Neutrophil (primary cell): Measurements from ENCODE around the gene DENND5B.
"Not testable (repeated sequence)": the region's sequence is repeated elsewhere in the genome, so short reads cannot be mapped to it uniquely, and the experiment has no call there.

ENCODE experiments used
- H3K27ac ChIP-seq: fragments of 200-600 bp; sonication (generic); 2 replicates; pipeline ENCODE4 v1.5.1; 2016; ENCODE audit warnings: mild to moderate bottlenecking, moderate library complexity
- H3K27me3 ChIP-seq: fragments of 200-600 bp; sonication (generic); 2 replicates; pipeline ENCODE4 v1.6.0; 2016; ENCODE audit warnings: mild to moderate bottlenecking
- H3K36me3 ChIP-seq: fragments of 200-600 bp; sonication (generic); 2 replicates; pipeline ENCODE4 v1.5.1; 2017
- H3K4me1 ChIP-seq, 2 experiments: fragments of 200-600 bp in 1 of 2; sonication (generic) in 1 of 2; 1 replicate in 1 of 2; 2 replicates in 1 of 2; pipeline versions ENCODE4 v1.5.1 to v1.6.1; 2013 to 2016; ENCODE audit warnings: low read depth in 1 of 2, low read length in 1 of 2, mild to moderate bottlenecking in 1 of 2, moderate library complexity in 1 of 2; ENCODE audit not compliant: control insufficient read depth in 1 of 2, insufficient read depth in 1 of 2
- H3K4me3 ChIP-seq, 2 experiments: fragments of 200-600 bp in 1 of 2; sonication (generic) in 1 of 2; 1 replicate in 1 of 2; 2 replicates in 1 of 2; pipeline ENCODE4 v1.5.1; 2013 to 2016; ENCODE audit warnings: low read depth in 1 of 2, low read length in 1 of 2, mild to moderate bottlenecking in 1 of 2, moderate library complexity in 1 of 2
- H3K9me3 ChIP-seq: fragments of 200-600 bp; sonication (generic); 2 replicates; pipeline ENCODE4 v1.5.1; 2016
- TF ChIP-seq, protein P1 (sequence below): fragments of 200-600 bp; sonication (generic); IDR thresholded peaks from 2 replicates; pipeline ENCODE4 v1.5.1; 2016; ENCODE audit warnings: antibody characterized with exemption

The DENND5B gene

DNA sequence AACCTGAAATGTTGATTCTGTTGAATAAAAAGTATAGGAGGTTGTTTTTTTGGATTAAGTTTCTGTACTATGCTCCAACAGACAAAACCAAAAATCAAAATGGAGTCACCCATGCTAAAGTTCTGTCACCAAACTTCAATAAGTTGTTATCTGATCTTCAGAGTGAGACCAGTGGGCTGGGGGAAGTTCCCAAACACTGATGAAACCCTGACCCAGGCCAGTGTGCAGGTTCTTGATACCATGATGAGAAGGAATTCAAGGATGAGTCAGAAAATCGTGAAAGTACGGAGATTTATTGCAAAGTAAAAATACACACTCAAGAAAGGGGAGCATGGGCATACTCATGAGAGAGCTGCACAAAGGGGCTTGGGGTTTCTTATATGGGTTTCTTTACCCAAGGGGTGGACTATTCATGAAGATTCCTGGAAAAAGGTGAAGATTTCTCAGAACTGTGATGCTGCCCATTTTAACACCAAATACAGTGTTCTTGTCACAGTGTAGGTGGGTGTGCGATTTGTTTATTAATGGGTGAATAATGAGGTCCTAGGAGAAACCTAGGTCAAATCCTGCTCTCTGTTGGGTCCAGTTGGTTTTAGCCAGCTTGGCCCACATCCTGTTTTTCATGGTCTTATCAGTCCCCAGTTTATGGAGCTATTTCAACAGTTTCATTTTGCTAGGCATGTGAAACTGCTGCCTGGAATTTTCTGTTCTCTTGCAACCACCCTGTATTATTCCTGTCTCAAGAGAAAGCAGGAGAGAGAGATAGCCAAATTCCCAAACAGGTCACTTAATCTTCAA lies 27.5 kb upstream of the DENND5B start:
- Histone ChIP-seq H3K27ac (no peak overlapping the region), H3K36me3 (no peaks in the 10 kb centered on the region), H3K4me3 (no peak overlapping the region), H3K4me1 (no peaks in the 10 kb centered on the region), H3K27me3 (no peaks in the 10 kb centered on the region), H3K9me3 (no peaks in the 10 kb centered on the region)
- TF ChIP-seq, protein P1, sequence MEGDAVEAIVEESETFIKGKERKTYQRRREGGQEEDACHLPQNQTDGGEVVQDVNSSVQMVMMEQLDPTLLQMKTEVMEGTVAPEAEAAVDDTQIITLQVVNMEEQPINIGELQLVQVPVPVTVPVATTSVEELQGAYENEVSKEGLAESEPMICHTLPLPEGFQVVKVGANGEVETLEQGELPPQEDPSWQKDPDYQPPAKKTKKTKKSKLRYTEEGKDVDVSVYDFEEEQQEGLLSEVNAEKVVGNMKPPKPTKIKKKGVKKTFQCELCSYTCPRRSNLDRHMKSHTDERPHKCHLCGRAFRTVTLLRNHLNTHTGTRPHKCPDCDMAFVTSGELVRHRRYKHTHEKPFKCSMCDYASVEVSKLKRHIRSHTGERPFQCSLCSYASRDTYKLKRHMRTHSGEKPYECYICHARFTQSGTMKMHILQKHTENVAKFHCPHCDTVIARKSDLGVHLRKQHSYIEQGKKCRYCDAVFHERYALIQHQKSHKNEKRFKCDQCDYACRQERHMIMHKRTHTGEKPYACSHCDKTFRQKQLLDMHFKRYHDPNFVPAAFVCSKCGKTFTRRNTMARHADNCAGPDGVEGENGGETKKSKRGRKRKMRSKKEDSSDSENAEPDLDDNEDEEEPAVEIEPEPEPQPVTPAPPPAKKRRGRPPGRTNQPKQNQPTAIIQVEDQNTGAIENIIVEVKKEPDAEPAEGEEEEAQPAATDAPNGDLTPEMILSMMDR: no peak

DNA sequence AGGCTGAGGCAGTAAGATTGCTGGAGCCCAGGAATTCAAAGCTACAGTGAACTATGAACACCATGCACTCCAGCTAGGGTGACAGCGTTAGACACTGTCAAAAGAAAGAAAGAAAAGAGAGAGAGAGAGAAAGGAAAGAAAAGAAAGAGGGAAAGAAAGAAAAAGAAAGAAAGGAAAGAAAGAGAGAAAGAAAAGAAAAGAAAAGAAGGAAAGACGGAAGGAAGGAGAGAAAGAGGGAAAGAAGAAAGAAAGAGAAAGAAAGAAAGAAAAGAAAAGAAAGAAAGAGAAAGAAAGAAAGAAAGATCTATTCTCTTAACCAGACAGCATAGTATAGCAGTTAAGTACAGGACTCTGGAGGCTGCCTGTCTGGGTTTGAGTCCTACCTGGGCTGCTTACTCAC lies 21.9 kb upstream of the DENND5B start:
- Histone ChIP-seq H3K27me3 (no peaks in the 10 kb centered on the region), H3K36me3 (no peaks in the 10 kb centered on the region), H3K27ac (no peak overlapping the region), H3K4me1 (no peaks in the 10 kb centered on the region), H3K4me3 (no peak overlapping the region), H3K9me3 (peaks cover 19% of the 10 kb centered on the region)
- TF ChIP-seq, protein P1: no peak

DNA sequence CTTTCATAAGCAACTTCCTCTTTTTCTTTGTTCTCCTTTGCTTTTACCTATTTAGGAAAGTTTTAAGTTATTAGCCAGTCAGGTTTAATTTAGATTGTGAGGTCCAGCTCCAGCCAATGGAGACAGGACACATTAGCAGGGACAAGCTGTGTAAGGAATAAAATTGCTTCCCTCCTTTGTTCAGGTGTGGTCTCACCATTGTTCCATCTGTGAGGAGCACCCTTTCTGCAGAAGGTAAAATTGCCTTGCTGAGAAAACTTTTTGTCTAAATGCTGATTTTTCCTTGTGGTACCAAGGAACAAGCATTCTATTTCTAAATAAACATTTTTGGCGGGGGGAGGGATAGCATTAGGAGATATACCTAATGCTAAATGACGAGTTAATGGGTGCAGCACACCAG lies 17.4 kb upstream of the DENND5B start:
- H3K4me1 ChIP-seq, H3K27ac ChIP-seq: not testable (repeated sequence)

DNA sequence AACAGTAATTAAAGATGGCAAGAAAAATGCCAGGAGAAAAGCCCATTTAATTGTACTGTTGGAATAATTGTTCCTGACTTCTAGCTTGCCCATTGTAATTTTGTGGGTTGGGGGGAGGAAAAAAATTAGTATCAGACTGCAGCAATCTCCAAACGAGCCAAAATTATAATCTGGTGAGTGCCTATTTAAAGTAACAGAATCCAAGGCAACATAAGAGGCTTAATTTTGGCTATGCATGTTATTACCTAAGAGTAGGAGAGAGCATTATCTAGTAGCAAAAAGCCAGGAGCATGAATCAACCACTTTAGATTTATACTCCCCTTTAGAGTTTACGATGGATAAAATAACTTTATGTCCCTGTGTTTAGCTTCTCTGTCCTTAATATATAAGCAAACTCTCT lies 14.6 kb upstream of the DENND5B start:
- Histone ChIP-seq H3K27me3 (no peaks in the 10 kb centered on the region), H3K4me1 (no peaks in the 10 kb centered on the region), H3K4me3 (no peak overlapping the region), H3K9me3 (peaks cover 24% of the 10 kb centered on the region), H3K27ac (no peak overlapping the region), H3K36me3 (no peaks in the 10 kb centered on the region)
- TF ChIP-seq, protein P1: no peak

More for the DNA sequence above, 17.4 kb upstream of the DENND5B start:
- not testable (repeated sequence) for H3K4me3 ChIP-seq, H3K27me3 ChIP-seq, H3K36me3 ChIP-seq
- H3K9me3 ChIP-seq: peaks cover 24% of the 10 kb centered on the region

DNA sequence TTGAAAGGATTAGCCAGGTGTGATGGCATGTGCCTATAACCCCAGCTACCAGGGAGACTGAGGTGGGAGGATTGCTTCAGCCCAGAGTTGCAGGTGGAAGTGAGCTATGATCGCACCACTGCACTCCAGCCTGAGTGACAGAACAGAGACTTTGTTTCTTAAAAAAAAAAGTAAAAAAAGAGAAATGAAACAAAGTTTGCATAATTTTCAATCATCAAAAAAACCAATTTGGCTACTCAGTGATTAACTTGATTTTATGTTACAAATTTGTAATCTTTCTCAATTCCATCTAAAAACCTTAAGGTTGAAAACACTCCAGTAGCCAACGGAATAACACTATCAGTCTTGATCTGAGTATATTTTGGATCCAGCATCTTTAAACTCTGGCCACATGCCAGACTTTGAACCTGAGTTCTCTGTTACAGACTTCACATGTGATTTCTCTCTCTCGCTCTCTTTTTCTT lies 12.6 kb upstream of the DENND5B start:
- no peak overlapping the region for H3K4me3 ChIP-seq
- no peaks in the 10 kb centered on the region for H3K36me3 ChIP-seq
- H3K9me3 ChIP-seq: peaks cover 10% of the 10 kb centered on the region
- no peak overlapping the region for H3K27ac ChIP-seq
- H3K4me1 ChIP-seq: no peaks in the 10 kb centered on the region
- TF ChIP-seq, protein P1: no peak
- H3K27me3 ChIP-seq: no peaks in the 10 kb centered on the region

DNA sequence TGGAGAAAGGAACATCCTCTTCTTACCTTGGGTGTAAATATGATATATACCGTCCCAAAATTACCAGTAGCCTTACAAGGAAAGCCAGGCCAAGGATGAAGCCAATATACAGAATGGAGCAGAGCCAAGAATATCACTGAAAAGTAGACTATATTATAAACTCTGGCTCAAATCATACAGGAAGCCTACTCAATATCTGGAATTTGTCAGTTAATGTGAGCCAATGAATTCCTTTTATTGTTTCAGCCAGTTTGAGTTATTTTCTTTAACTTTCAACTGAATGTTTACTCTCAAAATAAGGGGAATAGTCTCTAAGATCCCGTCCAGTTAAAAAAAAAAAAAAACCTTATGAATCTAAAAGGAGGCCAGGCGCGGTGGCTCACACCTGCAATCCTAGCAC lies 9.8 kb upstream of the DENND5B start:
- Histone ChIP-seq H3K9me3 (no peaks in the 10 kb centered on the region), H3K27me3 (peaks cover under 1% of the 10 kb centered on the region), H3K4me1 (no peaks in the 10 kb centered on the region), H3K27ac (no peak overlapping the region), H3K36me3 (no peaks in the 10 kb centered on the region), H3K4me3 (no peak overlapping the region)
- TF ChIP-seq, protein P1: no peak
